ENCODE measurements around the gene PPP1R12B. TPM values are rescaled to one million over a fixed set of nuclear protein-coding genes. Genes with fewer than 3 reads are reported as not detected.

PPP1R12B gene
- total and polyA plus RNA-seq, 2 experiments from 2014 or later = 13.2 to 13.8 TPM

DNA sequence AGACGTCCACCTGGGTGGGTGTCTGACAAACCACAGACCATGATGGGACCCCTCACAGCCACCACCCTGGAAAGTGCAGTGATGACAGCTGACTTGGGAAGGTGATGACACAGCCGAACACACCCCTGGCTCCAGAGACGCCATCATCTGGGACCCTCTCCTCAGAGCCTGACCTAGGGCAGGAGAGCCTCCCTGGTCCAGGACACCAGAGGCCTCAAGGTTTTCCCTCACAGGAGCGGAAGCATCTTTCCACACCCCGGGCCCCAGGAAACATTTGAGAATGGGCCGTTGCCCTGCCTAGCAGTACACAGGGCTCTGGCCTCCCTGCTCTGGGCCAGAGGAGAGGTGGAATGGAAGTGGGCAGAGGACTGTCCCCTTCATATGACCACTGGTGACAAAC lies 282.0 kb downstream of the PPP1R12B start (continued):
- TF ChIP-seq ETS1 (IDR thresholded peaks at IDR 0.05) (no peak), ZNF462 (CRISPR knock-in tag; IDR thresholded peaks at IDR 0.05) (no peak), ZNF331 (CRISPR knock-in tag; IDR thresholded peaks at IDR 0.05; ENCODE audit: low read depth) (no peak), JUNB (IDR thresholded peaks at IDR 0.05; ENCODE audit: unreplicated experiment) (no peak), STAT1 (IDR thresholded peaks at IDR 0.05; ENCODE audit: unreplicated experiment) (no peak), CREB1 (CRISPR knock-in tag; IDR thresholded peaks at IDR 0.05; ENCODE audit: low read depth) (no peak)

DNA sequence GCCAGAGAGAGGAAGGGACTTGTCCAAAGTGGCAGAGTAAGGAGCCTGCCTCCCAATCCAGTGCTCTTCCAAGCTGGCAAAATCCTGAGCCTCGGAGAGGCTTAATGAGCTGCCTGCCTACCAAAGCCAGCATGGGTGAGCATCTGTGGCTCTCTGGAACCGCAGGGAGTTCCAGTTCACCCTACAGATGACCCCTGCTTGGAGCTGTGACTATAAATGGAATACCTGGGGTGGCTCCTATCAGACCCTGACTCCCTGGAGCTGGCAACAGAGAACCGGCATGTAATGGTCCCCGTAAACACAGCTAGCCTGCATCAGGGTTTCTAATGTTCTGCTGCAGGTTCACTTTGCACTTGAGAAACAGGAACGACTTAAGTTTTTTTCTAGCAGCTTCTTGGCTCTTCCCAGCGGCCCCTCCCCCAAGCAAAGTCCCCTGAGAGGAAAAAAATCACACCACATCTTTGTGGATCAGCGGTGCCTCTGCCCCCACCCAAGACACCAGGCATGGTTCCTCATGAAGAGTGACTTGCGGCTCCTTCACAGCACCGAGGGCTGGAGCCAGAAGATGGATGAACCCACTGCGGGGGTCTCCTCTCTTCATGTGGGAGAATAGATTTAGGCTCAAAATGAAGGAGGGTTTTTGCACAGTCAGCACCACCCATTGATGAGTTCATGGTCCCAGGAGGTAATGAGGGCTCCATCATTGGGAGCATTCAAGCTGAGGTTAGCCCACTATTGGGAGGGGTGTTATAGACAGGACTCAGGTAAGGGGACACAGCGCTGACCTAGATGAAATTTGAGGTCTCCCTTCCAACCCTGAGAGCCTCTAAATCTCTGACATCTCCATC lies 282.8 kb downstream of the PPP1R12B start:
- Mint-ChIP-seq H3K4me3 (no peak overlapping the region), H3K4me1 (peaks cover 21% of the 10 kb centered on the region), H3K27ac (0 out of 2 replicates have a peak overlapping the region, but pooled peaks have one; percentile 15), H3K9me3 (no peaks in the 10 kb centered on the region), H3K36me3 (ENCODE audit: low read depth) (no peaks in the 10 kb centered on the region), H3K27me3 (ENCODE audit: insufficient read depth, low read depth, poor library complexity) (peaks cover 5% of the 10 kb centered on the region)
- ATAC-seq = no peak
- H2AFZ ChIP-seq = no peak overlapping the region
- no peak overlapping the region for H3K27ac ChIP-seq (ENCODE audit: low read depth)
- DNase-seq (ENCODE audit: low spot score) = no peak
- no peaks in the 10 kb centered on the region for H3K27me3 ChIP-seq (ENCODE audit: insufficient read depth)
- H3K9me2 ChIP-seq (ENCODE audit: insufficient read depth) = no peaks in the 10 kb centered on the region
- H3K4me2 ChIP-seq = no peak overlapping the region
- H3F3A ChIP-seq (replicated peaks; ENCODE audit: low read depth) = no peaks in the 10 kb centered on the region
- peaks cover 12% of the 10 kb centered on the region; the same call in 1 of the 2 replicates for H3K4me1 ChIP-seq (ENCODE audit: insufficient read depth)
- H4K20me1 ChIP-seq (replicated peaks; ENCODE audit: insufficient read depth) = no peaks in the 10 kb centered on the region; the same call in 1 of the 2 replicates
- H3K4me3 ChIP-seq = no peak overlapping the region
- H3K36me3 ChIP-seq (ENCODE audit: insufficient read depth) = no peaks in the 10 kb centered on the region
- no peaks in the 10 kb centered on the region for H3K79me2 ChIP-seq (replicated peaks; ENCODE audit: insufficient read depth)
- TF ChIP-seq EZH2phosphoT487 (IDR thresholded peaks at IDR 0.05; ENCODE audit: unreplicated experiment) (no peak), ZNF462 (CRISPR knock-in tag; IDR thresholded peaks at IDR 0.05) (no peak), JUNB (IDR thresholded peaks at IDR 0.05; ENCODE audit: unreplicated experiment) (no peak)
